GM19328 (cell line): Measurements from ENCODE around the gene ZNF416.

ENCODE experiments used
- ATAC-seq: cut with Tn5 transposase; IDR thresholded peaks from one replicate; pipeline ENCODE4 v1.9.1; 2021; ENCODE audit warnings: mild to moderate bottlenecking, moderate library complexity; ENCODE audit not compliant: unreplicated experiment

ZNF416 gene

GRCh38 chr19:57578487-57579205 lies at the start of gene ZNF416:
ZNF416 (minus strand) TSS chr19:57578911; CDS start chr19:57578704, 207 bp downstream.
- ATAC-seq, result peak; percentile 91

DNA sequence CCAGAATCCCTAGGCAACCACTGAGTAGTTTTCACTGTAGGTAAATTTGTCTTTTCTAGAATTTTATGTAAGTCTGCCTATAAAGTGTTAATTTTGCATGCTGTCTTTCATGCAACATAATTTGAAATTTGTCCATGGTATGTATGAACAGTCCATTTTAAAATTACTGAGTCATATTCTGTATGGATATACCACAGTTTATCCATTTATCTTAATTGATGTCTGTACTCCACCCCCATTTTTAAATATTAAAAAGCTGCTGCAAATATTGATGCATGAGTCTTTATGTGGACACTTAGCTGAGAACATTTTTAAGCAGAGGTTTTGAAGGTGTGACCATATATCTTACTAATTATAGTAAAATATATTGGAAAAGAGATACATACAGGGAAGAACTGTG lies 44.4 kb upstream of the ZNF416 start:
- no peak for ATAC-seq

DNA sequence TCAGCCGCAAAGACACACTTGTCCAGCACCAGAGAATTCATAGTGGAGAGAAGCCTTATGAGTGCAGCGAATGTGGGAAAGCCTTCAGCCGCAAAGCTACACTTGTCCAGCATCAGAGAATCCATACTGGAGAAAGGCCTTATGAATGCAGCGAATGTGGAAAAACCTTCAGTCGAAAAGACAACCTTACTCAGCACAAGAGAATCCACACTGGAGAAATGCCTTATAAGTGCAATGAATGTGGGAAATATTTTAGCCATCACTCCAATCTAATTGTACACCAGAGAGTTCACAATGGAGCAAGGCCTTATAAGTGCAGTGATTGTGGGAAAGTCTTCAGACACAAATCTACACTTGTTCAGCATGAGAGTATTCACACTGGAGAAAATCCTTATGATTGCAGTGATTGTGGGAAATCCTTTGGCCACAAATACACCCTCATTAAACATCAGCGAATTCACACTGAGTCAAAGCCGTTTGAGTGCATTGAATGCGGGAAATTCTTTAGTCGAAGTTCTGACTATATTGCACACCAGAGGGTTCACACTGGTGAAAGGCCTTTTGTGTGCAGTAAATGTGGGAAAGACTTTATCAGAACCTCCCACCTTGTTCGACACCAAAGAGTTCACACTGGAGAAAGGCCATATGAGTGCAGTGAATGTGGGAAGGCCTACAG lies 42.1 kb upstream of the ZNF416 start:
- ATAC-seq, result no peak

GRCh38 chr19:57615346-57615745 lies 36.6 kb upstream of the ZNF416 start:
- no peak for ATAC-seq

- peak; percentile 98 for ATAC-seq
Observed at GRCh38 chr19:57613941-57614743, 35.4 kb upstream of the ZNF416 start, which contains the start of gene ZNF134. ZNF134 (plus strand) TSS chr19:57614242; CDS start chr19:57619469, 5,227 bp downstream.

DNA sequence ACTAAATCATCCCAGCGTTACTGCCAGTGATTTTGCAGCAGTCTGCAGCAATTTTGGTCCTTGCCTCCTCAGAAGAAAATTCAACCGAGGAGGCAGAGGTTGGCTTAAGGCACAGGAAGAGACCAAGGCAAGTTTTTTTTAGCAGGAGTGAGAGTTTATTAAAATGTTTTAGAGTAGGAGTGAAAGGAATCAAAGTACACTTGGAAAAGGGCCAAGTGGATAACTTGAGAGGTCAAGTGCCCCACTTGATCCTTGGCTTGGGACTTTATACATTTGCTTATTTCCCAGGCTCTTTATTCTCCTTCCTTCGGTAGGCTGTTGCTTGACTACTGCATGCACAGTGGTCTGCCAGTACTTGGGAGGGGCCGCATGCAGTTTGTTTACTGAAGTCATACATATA lies 32.4 kb upstream of the ZNF416 start:
- ATAC-seq, result no peak

GRCh38 chr19:57606931-57607330 lies 28.2 kb upstream of the ZNF416 start:
- ATAC-seq, result no peak

GRCh38 chr19:57599761-57600383 lies 21.2 kb upstream of the ZNF416 start, which contains the start of gene ZNF530:
ZNF530 (plus strand) TSS chr19:57599885; CDS start chr19:57604346, 4,461 bp downstream.
- no peak for ATAC-seq

DNA sequence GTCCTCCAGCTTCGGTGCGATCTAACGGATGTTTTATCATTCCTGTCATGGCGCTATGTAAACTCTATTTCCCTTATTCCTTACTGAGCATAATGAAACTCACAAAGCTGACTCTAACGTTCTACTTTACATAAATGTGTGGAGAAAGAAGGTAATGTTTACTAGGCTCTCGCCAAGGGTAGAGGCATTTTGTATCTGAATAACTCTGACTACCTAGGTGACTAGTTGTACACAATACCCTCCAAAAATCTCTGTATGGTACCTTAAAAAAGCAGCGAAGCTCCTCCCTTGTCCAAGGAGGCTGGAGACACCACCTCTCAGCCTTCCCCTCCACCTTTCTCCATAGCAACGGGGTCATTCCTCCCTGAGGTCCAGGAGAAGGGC lies 20.7 kb upstream of the ZNF416 start:
- no peak for ATAC-seq

DNA sequence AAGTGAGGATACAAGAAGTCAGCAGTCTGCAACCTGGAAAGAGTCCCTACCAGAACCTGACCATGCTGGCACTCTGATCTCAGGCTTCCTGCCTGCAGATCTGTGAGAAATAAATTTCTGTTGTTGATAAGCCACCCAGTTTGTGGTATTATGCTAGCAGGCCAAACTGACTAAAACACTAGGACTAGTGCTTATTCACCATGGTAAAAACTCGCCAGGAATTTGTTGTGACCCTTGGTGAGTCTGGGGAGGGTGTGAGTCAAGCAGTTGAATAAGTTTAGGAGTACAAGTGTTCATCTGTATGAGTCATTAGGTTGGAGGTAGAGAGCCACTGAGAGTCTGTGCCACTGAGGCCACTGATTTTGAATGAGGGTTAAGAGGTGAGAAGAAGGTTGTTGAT lies 8.8 kb upstream of the ZNF416 start:
- ATAC-seq, result no peak

DNA sequence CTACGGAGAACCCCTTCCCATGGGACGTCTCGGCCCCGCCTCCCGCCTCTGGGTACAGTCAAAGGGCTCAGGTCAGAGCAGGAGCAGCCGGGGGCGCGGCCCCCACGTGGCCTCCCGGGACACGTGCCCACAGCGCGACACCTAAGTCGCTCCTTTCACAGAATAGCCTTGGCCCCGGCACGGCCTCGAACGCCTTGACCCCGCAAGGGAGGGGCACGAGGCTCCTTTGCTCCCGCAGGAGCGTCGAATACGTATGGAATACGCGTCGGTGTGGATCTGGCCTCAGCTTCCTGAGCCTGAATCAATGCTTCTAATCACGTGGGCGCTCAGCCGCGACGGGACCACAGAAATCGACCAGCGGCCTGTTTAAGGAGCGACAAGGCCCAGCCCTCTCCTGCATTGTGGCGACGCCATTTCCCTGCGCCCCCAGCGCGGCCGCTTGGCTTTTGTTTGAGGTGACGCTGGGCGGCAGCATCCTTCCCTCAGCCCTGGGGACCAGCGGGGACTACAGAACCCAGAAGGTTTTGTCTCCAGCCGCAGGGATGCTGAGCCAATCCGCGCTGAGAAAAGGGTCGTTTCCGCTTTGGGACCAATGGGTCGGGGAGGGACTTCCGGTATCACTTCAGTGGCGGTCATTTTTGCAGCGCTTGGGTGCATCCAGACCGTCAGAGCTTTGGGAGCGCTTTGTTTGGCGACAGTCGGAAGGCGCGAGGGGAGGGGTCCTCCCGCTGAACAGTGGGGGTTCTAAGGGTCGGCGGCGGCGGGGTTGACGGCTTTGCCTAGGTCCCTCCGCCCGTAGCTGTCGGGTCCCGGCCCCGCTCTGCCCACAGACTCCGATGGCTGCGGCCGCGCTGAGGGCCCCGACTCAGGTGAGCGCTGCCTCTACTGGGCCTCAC lies 5.1 kb upstream of the ZNF416 start, which contains the start of gene ZIK1:
Gene ZIK1 (plus strand): TSS at position 625 of the 896 bp plus-strand sequence. CDS start 212 bp downstream, at position 837.
- peak; percentile 79 for ATAC-seq

- ATAC-seq, result no peak
Observed at GRCh38 chr19:57583104-57583520, 4.4 kb upstream of the ZNF416 start.

- no peak for ATAC-seq
Observed at GRCh38 chr19:57576661-57577060, 2.0 kb downstream of the ZNF416 start.

- ATAC-seq, result no peak
Observed at GRCh38 chr19:57572415-57572947, 6.2 kb downstream of the ZNF416 start.

GRCh38 chr19:57570707-57571106 lies 8.0 kb downstream of the ZNF416 start:
- ATAC-seq, result no peak

DNA sequence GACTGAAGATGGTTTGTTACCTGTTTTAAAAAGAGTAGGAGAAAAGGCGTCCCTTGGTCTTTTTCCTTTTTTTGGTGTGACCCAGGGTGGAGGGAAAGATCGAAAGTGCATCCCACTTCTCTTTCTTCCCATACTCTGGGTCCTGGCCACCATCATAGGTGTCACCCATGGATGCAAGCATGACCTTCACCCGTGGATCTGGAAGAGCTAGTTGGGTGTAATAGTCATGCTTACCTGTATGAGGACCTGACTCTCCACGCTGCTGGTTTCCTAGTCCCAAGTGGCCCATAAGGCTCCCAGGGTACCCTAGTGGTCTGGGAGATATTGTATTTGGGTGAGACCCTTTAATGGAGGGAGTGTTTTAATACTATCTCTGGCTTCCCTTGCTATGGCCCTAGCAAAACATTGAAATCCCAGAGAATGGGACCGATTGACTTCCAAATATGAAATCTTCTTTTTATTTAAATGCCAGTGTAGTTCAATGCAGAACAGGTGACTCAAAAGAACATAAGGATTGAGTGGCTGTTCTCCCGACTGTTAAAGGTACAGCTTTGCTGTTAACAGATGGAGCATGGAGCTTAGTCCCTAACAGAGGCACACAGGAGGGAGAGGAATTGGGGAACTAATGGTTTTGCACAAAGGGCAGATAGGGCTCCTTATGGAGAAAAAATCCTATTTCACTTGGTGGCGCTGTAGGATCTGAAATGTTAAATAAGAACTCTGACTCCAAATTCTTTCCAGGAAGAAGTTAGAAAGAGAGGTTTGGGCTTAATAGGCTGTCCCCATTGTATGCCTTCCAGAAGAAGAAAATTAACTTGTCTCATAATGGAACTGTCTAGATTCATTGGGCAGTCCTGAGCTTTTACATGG lies 12.1 kb downstream of the ZNF416 start:
- ATAC-seq, result no peak

GRCh38 chr19:57563547-57563946 lies 15.2 kb downstream of the ZNF416 start:
- ATAC-seq, result no peak

DNA sequence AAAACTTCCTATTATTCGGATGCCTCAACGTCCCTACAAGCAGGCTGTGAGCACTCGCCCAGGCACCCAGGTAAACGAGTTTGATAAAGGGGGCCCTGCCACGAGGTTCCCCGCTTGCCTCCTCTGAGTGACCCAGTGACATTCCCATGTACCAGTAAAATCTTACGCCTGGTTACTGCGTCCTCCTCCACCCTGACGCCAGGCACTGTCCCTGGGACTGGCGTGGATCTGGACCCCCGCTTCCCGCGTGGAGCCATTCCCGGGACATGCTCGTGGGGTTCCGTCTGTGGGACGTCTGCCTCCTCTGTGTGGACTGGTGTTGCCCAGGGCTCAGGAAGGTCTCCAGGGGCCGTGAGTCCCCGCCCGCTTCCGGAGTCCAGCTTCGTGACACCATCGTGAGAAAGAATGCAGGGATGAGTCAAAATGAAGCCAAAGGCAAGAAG lies 18.6 kb downstream of the ZNF416 start:
- ATAC-seq, result no peak
